ENCODE results near the gene ERAP2.
"Not testable (repeated sequence)": the region's sequence is repeated elsewhere in the genome, so short reads cannot be mapped to it uniquely, and the experiment has no call there.

ERAP2 gene

GRCh38 chr5:96901384-96901783 is 25.1 kb downstream of the ERAP2 start:
- no peak for DNase-seq

- DNase-seq = no peak
Observed at GRCh38 chr5:96901841-96902240, 25.5 kb downstream of the ERAP2 start.

- DNase-seq = no peak
Observed at GRCh38 chr5:96902876-96903275, 26.6 kb downstream of the ERAP2 start.

- DNase-seq = no peak
Observed at GRCh38 chr5:96903300-96903699, 27.0 kb downstream of the ERAP2 start.

GRCh38 chr5:96904054-96904931 is 28.0 kb downstream of the ERAP2 start:
- no peak for DNase-seq

GRCh38 chr5:96905864-96906263 is 29.6 kb downstream of the ERAP2 start:
- no peak for DNase-seq

- no peak for DNase-seq
Observed at GRCh38 chr5:96909003-96909402, 32.7 kb downstream of the ERAP2 start.

- DNase-seq = no peak
Observed at GRCh38 chr5:96909435-96909834, 33.1 kb downstream of the ERAP2 start.

- DNase-seq = no peak
Observed at GRCh38 chr5:96911139-96911538, 34.8 kb downstream of the ERAP2 start.

GRCh38 chr5:96913233-96913632 is 36.9 kb downstream of the ERAP2 start:
- DNase-seq = no peak

GRCh38 chr5:96919754-96920197 is 43.5 kb downstream of the ERAP2 start:
- DNase-seq = no peak

- DNase-seq = no peak
Observed at GRCh38 chr5:96920744-96921355, 44.5 kb downstream of the ERAP2 start.

- no peak for DNase-seq
Observed at GRCh38 chr5:96922499-96923244, 46.4 kb downstream of the ERAP2 start.

- DNase-seq = no peak
Observed at GRCh38 chr5:96924016-96924443, 47.7 kb downstream of the ERAP2 start.

GRCh38 chr5:96926276-96926675 is 50.0 kb downstream of the ERAP2 start:
- DNase-seq = no peak

GRCh38 chr5:96927008-96927407 is 50.7 kb downstream of the ERAP2 start:
- no peak for DNase-seq

- DNase-seq = no peak
Observed at GRCh38 chr5:96928931-96929708, 52.8 kb downstream of the ERAP2 start.

- DNase-seq = no peak
Observed at GRCh38 chr5:96930058-96930457, 53.8 kb downstream of the ERAP2 start.

GRCh38 chr5:96930589-96930988 is 54.3 kb downstream of the ERAP2 start:
- DNase-seq = no peak

GRCh38 chr5:96931037-96931436 is 54.7 kb downstream of the ERAP2 start:
- not testable (repeated sequence) for DNase-seq

- DNase-seq = no peak
Observed at GRCh38 chr5:96931605-96932004, 55.3 kb downstream of the ERAP2 start.

- no peak for DNase-seq
Observed at GRCh38 chr5:96932026-96932425, 55.7 kb downstream of the ERAP2 start.
